VCaP (cell line): ENCODE data around the gene TMEM98.

Experiments
- H3K27ac ChIP-seq: fragments of 450-650 bp; 2 replicates; pipeline ENCODE4 v1.5.1; 2017
- TF ChIP-seq, protein P1 (sequence below): fragments of 450-650 bp; conservative IDR thresholded peaks from 2 replicates; pipeline ENCODE4 v1.5.1; 2017; ENCODE audit warnings: mild to moderate bottlenecking, moderate library complexity

Gene TMEM98

DNA sequence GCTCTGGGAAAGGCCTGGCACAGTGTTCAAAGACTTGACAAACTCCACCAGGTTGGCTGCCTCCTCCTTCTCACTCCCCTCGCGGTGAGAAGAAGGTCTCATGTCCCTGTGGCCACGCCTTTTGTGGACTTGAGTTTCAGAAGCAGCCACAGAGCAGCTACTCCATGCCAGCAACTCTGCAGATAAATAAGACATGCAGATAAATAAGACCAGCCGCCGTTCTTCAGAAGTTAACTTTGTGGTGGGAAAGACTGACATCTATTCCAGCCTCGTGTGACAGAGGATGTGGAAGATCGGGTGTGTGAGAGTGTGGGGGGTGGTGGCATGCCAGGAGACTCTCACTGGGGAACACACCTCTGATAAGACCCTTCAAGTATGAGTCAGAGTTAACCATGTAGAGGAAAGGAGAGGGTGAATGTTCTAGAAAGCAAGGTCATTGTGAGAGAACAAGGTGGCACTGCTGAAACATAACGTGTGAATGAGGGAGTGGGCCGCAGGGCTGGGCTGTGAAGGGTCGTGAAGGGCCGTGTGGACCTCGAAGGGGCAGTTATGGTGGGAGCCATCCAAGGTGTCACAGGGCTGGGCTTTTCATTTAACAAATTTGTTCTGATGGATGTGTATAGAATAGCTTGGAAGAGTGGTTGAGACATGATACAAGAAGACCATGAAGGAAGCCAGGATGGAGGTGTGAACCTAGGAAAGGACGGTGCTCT is 64.5 kb downstream of the TMEM98 start:
- TF ChIP-seq, protein P1, sequence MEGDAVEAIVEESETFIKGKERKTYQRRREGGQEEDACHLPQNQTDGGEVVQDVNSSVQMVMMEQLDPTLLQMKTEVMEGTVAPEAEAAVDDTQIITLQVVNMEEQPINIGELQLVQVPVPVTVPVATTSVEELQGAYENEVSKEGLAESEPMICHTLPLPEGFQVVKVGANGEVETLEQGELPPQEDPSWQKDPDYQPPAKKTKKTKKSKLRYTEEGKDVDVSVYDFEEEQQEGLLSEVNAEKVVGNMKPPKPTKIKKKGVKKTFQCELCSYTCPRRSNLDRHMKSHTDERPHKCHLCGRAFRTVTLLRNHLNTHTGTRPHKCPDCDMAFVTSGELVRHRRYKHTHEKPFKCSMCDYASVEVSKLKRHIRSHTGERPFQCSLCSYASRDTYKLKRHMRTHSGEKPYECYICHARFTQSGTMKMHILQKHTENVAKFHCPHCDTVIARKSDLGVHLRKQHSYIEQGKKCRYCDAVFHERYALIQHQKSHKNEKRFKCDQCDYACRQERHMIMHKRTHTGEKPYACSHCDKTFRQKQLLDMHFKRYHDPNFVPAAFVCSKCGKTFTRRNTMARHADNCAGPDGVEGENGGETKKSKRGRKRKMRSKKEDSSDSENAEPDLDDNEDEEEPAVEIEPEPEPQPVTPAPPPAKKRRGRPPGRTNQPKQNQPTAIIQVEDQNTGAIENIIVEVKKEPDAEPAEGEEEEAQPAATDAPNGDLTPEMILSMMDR = no peak
- H3K27ac ChIP-seq = no peak overlapping the region

DNA sequence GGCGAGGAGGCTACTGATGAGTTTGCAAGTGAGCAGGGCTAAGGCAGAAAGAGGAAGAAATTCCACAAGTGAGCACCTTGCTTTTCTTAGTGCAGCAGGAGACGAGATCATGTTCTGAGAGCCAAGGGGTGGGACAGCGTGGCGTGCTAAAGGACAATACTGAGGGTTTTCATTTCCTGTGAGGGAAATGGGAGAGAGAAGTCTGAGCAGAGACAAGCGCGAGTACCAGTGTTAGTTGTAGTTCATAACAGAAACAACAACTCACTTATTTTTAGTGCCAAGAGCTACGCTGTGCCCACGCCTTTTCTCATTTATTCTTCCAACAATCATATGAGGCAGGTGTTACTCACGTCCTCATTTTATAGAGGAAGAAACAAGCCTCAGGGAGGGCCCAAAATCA is 66.0 kb downstream of the TMEM98 start:
- H3K27ac ChIP-seq = no peak overlapping the region
- TF ChIP-seq, protein P1 = no peak
